ENCODE data around the gene NEDD4L.

Gene NEDD4L

GRCh38 chr18:58218117-58218516 lies 174.1 kb downstream of the NEDD4L start:
- Histone ChIP-seq H3K4me3 (no peak overlapping the region), H3K27ac (no peak overlapping the region)

GRCh38 chr18:58221060-58221725 lies 177.2 kb downstream of the NEDD4L start:
- Histone ChIP-seq H3K27ac (peak overlapping the region in 18 of 21 experiments; percentile 1 to 80 (median 60)), H3K4me3 (peak overlapping the region in 4 of 7 experiments; percentile 13 to 41 (median 26))

GRCh38 chr18:58222432-58223125 lies 178.6 kb downstream of the NEDD4L start:
- Histone ChIP-seq H3K27ac (peak overlapping the region in 19 of 21 experiments; percentile 1 to 80 (median 60)), H3K4me3 (peak overlapping the region in 3 of 7 experiments; percentile 20 to 41 (median 33))

- Histone ChIP-seq H3K4me3 (peak overlapping the region in 3 of 7 experiments; percentile 10 to 25 (median 22)), H3K27ac (peak overlapping the region in 20 of 21 experiments; percentile 17 to 80 (median 58))
Measured at GRCh38 chr18:58223717-58224424, 179.8 kb downstream of the NEDD4L start.

- Histone ChIP-seq H3K27ac (peak overlapping the region in 16 of 21 experiments; percentile 1 to 80 (median 51)), H3K4me3 (peak overlapping the region in 1 of 7 experiments; percentile 22)
Measured at GRCh38 chr18:58224425-58224750, 180.4 kb downstream of the NEDD4L start.

- Histone ChIP-seq H3K4me3 (no peak overlapping the region), H3K27ac (peak overlapping the region in 7 of 21 experiments; percentile 16 to 80 (median 50))
Measured at GRCh38 chr18:58225101-58225500, 181.1 kb downstream of the NEDD4L start.

- H3K27ac ChIP-seq, result peak overlapping the region in 1 of 21 experiments; percentile 38
- no peak overlapping the region for H3K4me3 ChIP-seq
Measured at GRCh38 chr18:58226429-58226828, 182.4 kb downstream of the NEDD4L start.

- no peak overlapping the region for H3K4me3 ChIP-seq
- no peak overlapping the region for H3K27ac ChIP-seq
Measured at GRCh38 chr18:58227361-58227930, 183.4 kb downstream of the NEDD4L start.

GRCh38 chr18:58228176-58228575 lies 184.2 kb downstream of the NEDD4L start:
- H3K27ac ChIP-seq, result no peak overlapping the region
- no peak overlapping the region for H3K4me3 ChIP-seq

- Histone ChIP-seq H3K4me3 (no peak overlapping the region), H3K27ac (no peak overlapping the region)
Measured at GRCh38 chr18:58228762-58229161, 184.7 kb downstream of the NEDD4L start.

GRCh38 chr18:58229162-58229561 lies 185.1 kb downstream of the NEDD4L start:
- Histone ChIP-seq H3K27ac (no peak overlapping the region), H3K4me3 (no peak overlapping the region)

GRCh38 chr18:58230438-58231179 lies 186.6 kb downstream of the NEDD4L start:
- H3K27ac ChIP-seq, result no peak overlapping the region
- no peak overlapping the region for H3K4me3 ChIP-seq

- H3K27ac ChIP-seq, result peak overlapping the region in 2 of 21 experiments; percentile 11 to 34
- no peak overlapping the region for H3K4me3 ChIP-seq
Measured at GRCh38 chr18:58231930-58232329, 187.9 kb downstream of the NEDD4L start.

GRCh38 chr18:58232668-58233067 lies 188.6 kb downstream of the NEDD4L start:
- Histone ChIP-seq H3K27ac (no peak overlapping the region), H3K4me3 (no peak overlapping the region)

GRCh38 chr18:58234359-58234741 lies 190.3 kb downstream of the NEDD4L start:
- peak overlapping the region in 1 of 21 experiments; percentile 25 for H3K27ac ChIP-seq

GRCh38 chr18:58235001-58235436 lies 191.0 kb downstream of the NEDD4L start:
- Histone ChIP-seq H3K27ac (no peak overlapping the region), H3K4me3 (no peak overlapping the region)

More at GRCh38 chr18:58234359-58234741, 190.3 kb downstream of the NEDD4L start:
- H3K4me3 ChIP-seq, result no peak overlapping the region

- no peak overlapping the region for H3K27ac ChIP-seq
Measured at GRCh38 chr18:58239879-58240278, 195.9 kb downstream of the NEDD4L start.

GRCh38 chr18:58241026-58241679 lies 197.1 kb downstream of the NEDD4L start:
- Histone ChIP-seq H3K4me3 (no peak overlapping the region), H3K27ac (no peak overlapping the region)

More at GRCh38 chr18:58239879-58240278, 195.9 kb downstream of the NEDD4L start:
- H3K4me3 ChIP-seq, result no peak overlapping the region

GRCh38 chr18:58241877-58242276 lies 197.9 kb downstream of the NEDD4L start:
- H3K4me3 ChIP-seq, result no peak overlapping the region
- no peak overlapping the region for H3K27ac ChIP-seq

Data from skin epidermis (tissue), 12 donors.